Lower leg skin (tissue), 4 donors: ENCODE data around the gene UNC50. TPM values are rescaled to one million over a fixed set of nuclear protein-coding genes. Genes with fewer than 3 reads are reported as not detected.

Source experiments
- DNase-seq, 2 donors: peaks; one replicate each; pipeline ENCODE4 v3.0.0-alpha.2; 2019; ENCODE audit warnings: low spot score in 2 of 2
- H3K4me3 ChIP-seq: fragments of 200-600 bp; sonication (generic); 2 replicates; pipeline ENCODE4 v1.5.1; 2017; ENCODE audit warnings: mild to moderate bottlenecking, low read depth; ENCODE audit not compliant: poor library complexity, severe bottlenecking
- POLR2A ChIP-seq, 2 donors: fragments of 450-650 bp; IDR thresholded peaks; one replicate each; pipeline ENCODE4 v1.6.1; 2016 to 2017; ENCODE audit warnings: antibody characterized with exemption in 2 of 2, mild to moderate bottlenecking in 1 of 2, moderate library complexity in 1 of 2
- WGBS, 2 donors: methylation state at CpG; one replicate each; pipeline ENCODE4 v1.1.5; 2018; 5-methylcytosine and 5-hydroxymethylcytosine counted together
- intact Hi-C: fragments of 100-400 bp; cut with DNase I; formaldehyde crosslinking; loops from one replicate; pipeline ENCODE4 v1.15.0; 2023; ENCODE audit warnings: low total_unique reads
- total RNA-seq, 4 donors: library from RNA; depleted of rRNA; stranded (reverse); fragments of >200 nt; gene quantifications; one replicate each; pipeline ENCODE4 v1.1.0, GENCODE V29; 2016
- TF ChIP-seq, protein P1 (sequence below), 3 donors: fragments of 450-650 bp; IDR thresholded peaks; one replicate each; pipeline ENCODE4 v1.5.1; 2016; ENCODE audit warnings: antibody characterized with exemption in 3 of 3, mild to moderate bottlenecking in 3 of 3, moderate library complexity in 2 of 3

UNC50 gene
- total RNA-seq, 4 donors from 2014 or later = 38.1 to 52.0 (median 44.2) TPM

DNA sequence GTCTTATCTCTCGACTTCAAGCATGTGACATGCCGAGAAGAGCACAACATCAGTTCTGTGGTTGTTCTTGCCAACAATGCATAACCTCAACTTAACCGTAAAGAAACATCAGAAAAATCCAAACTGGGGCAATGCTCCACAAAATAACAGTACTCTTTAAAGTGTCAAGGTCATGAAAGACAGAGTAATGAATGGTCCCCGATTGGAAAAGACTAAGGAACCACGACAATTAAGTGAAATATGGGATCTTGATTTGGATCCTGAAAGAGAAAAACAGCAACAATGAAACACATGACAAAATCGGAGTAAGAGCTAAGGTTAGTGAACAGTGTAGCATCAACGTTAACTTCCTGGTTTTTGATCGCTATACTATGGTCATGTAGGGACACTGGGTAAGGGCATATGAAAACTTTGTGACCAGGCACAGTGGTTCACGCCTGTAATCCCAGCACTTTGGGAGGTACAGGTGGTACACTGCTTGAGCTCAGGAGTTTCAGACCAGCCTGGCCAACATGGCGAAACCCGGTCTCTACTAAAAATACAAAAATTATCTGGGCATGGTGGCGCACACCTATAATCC is 55.2 kb downstream of the UNC50 start:
- TF ChIP-seq, protein P1, sequence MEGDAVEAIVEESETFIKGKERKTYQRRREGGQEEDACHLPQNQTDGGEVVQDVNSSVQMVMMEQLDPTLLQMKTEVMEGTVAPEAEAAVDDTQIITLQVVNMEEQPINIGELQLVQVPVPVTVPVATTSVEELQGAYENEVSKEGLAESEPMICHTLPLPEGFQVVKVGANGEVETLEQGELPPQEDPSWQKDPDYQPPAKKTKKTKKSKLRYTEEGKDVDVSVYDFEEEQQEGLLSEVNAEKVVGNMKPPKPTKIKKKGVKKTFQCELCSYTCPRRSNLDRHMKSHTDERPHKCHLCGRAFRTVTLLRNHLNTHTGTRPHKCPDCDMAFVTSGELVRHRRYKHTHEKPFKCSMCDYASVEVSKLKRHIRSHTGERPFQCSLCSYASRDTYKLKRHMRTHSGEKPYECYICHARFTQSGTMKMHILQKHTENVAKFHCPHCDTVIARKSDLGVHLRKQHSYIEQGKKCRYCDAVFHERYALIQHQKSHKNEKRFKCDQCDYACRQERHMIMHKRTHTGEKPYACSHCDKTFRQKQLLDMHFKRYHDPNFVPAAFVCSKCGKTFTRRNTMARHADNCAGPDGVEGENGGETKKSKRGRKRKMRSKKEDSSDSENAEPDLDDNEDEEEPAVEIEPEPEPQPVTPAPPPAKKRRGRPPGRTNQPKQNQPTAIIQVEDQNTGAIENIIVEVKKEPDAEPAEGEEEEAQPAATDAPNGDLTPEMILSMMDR (IDR thresholded peaks at IDR 0.05) = no peak
- no peak for TF ChIP-seq POLR2A (IDR thresholded peaks at IDR 0.05)
- no peak overlapping the region for H3K4me3 ChIP-seq
- intact Hi-C loops = no loop called here
- 88 to 90% methylated on average over 12 of the region's 12 CpGs for WGBS, 2 donors
- DNase-seq = no peak

DNA sequence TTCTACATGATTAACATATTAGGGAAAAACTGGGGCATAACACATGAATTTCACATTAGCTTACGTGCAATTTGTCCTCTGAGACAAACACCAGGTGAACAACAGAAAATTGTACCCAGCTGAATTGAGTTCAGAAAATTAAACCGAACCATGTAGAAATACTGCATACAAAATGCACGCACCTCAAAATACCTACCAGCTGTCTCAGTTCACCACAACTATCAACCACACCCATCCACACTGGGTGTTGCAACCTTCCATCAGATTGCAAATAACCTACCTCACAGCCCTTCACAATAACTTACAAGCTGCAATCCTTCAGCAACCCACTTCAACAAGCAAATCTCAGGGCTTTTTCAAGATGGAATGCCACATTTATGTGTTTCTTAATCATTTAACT is 55.9 kb downstream of the UNC50 start:
- no peak for DNase-seq
- intact Hi-C loops = no loop called here
- H3K4me3 ChIP-seq = no peak overlapping the region
- 65 to 78% methylated on average over 3 of the region's 3 CpGs for WGBS, 2 donors
- TF ChIP-seq POLR2A (IDR thresholded peaks at IDR 0.05) = no peak
- TF ChIP-seq, protein P1 (IDR thresholded peaks at IDR 0.05) = no peak

DNA sequence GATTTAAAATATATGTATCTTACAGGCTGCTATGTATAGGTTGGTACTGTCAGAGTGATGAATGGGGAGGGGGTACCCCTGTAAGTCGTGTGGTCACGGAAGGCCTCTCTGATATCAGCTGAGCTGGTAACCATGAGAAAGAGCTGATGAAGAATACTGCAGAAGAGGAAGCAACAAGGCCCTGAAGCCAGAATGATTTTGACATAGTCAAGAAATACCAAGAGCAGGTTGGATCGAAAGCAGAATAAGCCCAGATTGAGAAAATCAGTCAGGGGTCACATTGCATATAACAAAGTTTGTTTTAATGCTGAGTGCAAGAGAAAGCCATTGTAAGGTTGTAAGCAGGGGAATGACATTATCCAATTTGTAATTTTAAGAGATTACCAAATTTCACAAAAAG is 57.3 kb downstream of the UNC50 start:
- WGBS, 2 donors = 90 to 91% methylated on average over 3 of the region's 3 CpGs
- intact Hi-C loops = no loop called here
- TF ChIP-seq, protein P1 (IDR thresholded peaks at IDR 0.05) = no peak
- no peak for TF ChIP-seq POLR2A (IDR thresholded peaks at IDR 0.05)
- H3K4me3 ChIP-seq = no peak overlapping the region
- no peak for DNase-seq

Other genes starting within 250 kb of the UNC50 start
- 10 to 100 TPM in 3 of 4 donors, 1 to 10 TPM in 1; 6.7 to 15.5 (median 10.7) TPM for gene INPP4A, start 163.7 kb upstream of the UNC50 start, total RNA-seq
- gene COA5, start 77 bp upstream of the UNC50 start, total RNA-seq = 10 to 100 TPM; 14.3 to 31.3 (median 29.0) TPM
- gene MGAT4A, start 122.5 kb downstream of the UNC50 start, total RNA-seq = 10 to 100 TPM in 3 of 4 donors, 1 to 10 TPM in 1; 7.3 to 24.9 (median 14.2) TPM